Subcutaneous abdominal adipose tissue (tissue), 5 donors: ENCODE data around the gene TVP23A.

Source experiments
- H3K27ac ChIP-seq: one replicate; pipeline ENCODE4 v1.7.0; 2013; ENCODE audit warnings: low read depth, mild to moderate bottlenecking, inconsistent platforms, low read length, moderate library complexity
- H3K27me3 ChIP-seq, 5 donors: one replicate each; pipeline ENCODE4 v1.7.0; 2013; ENCODE audit warnings: low read length in 5 of 5, inconsistent platforms in 1 of 5; ENCODE audit not compliant: control insufficient read depth in 5 of 5, insufficient read depth in 4 of 5
- H3K36me3 ChIP-seq, 5 donors: one replicate each; pipeline ENCODE4 v1.7.0; 2013; ENCODE audit warnings: low read length in 5 of 5; ENCODE audit not compliant: control insufficient read depth in 5 of 5, insufficient read depth in 5 of 5
- H3K4me1 ChIP-seq, 5 donors: one replicate each; pipeline ENCODE4 v1.7.0; 2013; ENCODE audit warnings: low read length in 5 of 5, mild to moderate bottlenecking in 3 of 5, moderate library complexity in 1 of 5; ENCODE audit not compliant: control insufficient read depth in 5 of 5, insufficient read depth in 5 of 5
- H3K4me3 ChIP-seq, 5 donors: one replicate each; pipeline ENCODE4 v1.7.0; 2013; ENCODE audit warnings: low read length in 5 of 5, low read depth in 1 of 5
- H3K9ac ChIP-seq, 5 donors: one replicate each; pipeline ENCODE4 v1.7.0; 2013; ENCODE audit warnings: low read length in 5 of 5, mild to moderate bottlenecking in 4 of 5, moderate library complexity in 3 of 5
- H3K9me3 ChIP-seq, 5 donors: one replicate each; pipeline ENCODE4 v1.7.0; 2013; ENCODE audit warnings: low read length in 5 of 5; ENCODE audit not compliant: control insufficient read depth in 5 of 5
- donor health status: healthy.
- donor health status: healthy.
- donor health status: healthy.
- donor health status: healthy.
- donor health status: healthy.

TVP23A gene

GRCh38 chr16:10728003-10728887 lies 90.3 kb downstream of the TVP23A start:
- no peaks in the 10 kb centered on the region for H3K9me3 ChIP-seq
- H3K4me3 ChIP-seq: no peak overlapping the region
- H3K36me3 ChIP-seq: no peaks in the 10 kb centered on the region
- peaks cover 0 to 4% (median 0%) of the 10 kb centered on the region in 5 donors for H3K27me3 ChIP-seq
- no peak overlapping the region for H3K9ac ChIP-seq
- H3K4me1 ChIP-seq: peaks cover 0 to 4% (median 0%) of the 10 kb centered on the region in 5 donors
- no peak overlapping the region for H3K27ac ChIP-seq
